Stomach (tissue), 9 donors: ENCODE data around the gene GRB7. TPM values are rescaled to one million over a fixed set of nuclear protein-coding genes. Genes with fewer than 3 reads are reported as not detected.

Experiments
- DNase-seq, 2 donors: peaks; one replicate each; pipeline versions ENCODE4 v3.0.0 to v3.0.0-alpha.2; 2013 to 2019
- H3K27ac ChIP-seq, 5 donors: fragments of 200-600 bp in 4 of 5; sonication (generic) in 4 of 5; one replicate each; pipeline ENCODE4 v1.5.1; 2013 to 2019; ENCODE audit warnings: mild to moderate bottlenecking in 1 of 5, moderate library complexity in 1 of 5
- H3K27me3 ChIP-seq, 3 donors: fragments of 200-600 bp; sonication (generic); one replicate each; pipeline ENCODE4 v1.5.1; 2017 to 2019; ENCODE audit warnings: mixed run types in 1 of 3
- H3K36me3 ChIP-seq, 4 donors: fragments of 200-600 bp; sonication (generic); 1 replicate in 3 of 4; 2 replicates in 1 of 4; pipeline ENCODE4 v1.5.1; 2016 to 2019
- H3K4me1 ChIP-seq, 4 donors: fragments of 200-600 bp; sonication (generic); one replicate each; pipeline ENCODE4 v1.5.1; 2016 to 2019
- H3K4me3 ChIP-seq, 4 donors: fragments of 200-600 bp; sonication (generic) in 3 of 4; one replicate each; pipeline ENCODE4 v1.5.1; 2016 to 2019; ENCODE audit warnings: mild to moderate bottlenecking in 1 of 4
- H3K9me3 ChIP-seq, 4 donors: fragments of 200-600 bp; sonication (generic); one replicate each; pipeline ENCODE4 v1.5.1; 2016 to 2019
- EP300 ChIP-seq: sonication (generic); formaldehyde crosslinking; IDR thresholded peaks from one replicate; pipeline ENCODE4 v1.6.1; 2017; ENCODE audit warnings: antibody characterized with exemption
- POLR2A ChIP-seq, 4 donors: fragments of 450-650 bp; IDR thresholded peaks; one replicate each; pipeline ENCODE4 v1.6.1; 2016; ENCODE audit warnings: antibody characterized with exemption in 4 of 4, control low read depth in 2 of 4, mild to moderate bottlenecking in 1 of 4, moderate library complexity in 1 of 4
- POLR2AphosphoS5 ChIP-seq, 3 donors: sonication (generic); formaldehyde crosslinking; IDR thresholded peaks; one replicate each; pipeline ENCODE4 v1.6.1; 2016; ENCODE audit warnings: antibody characterized with exemption in 3 of 3
- WGBS, 5 donors: extraction: QIAGEN DNeasy Blood & Tissue Kit in 3 of 5; methylation state at CpG; one replicate each; pipeline versions ENCODE4 v1.1.5 to v1.1.7; 2013 to 2018; 5-methylcytosine and 5-hydroxymethylcytosine counted together
- intact Hi-C: fragments of 100-400 bp; cut with DNase I; formaldehyde crosslinking; loops from one replicate; pipeline ENCODE4 v1.15.1; 2023; ENCODE audit warnings: low total_unique reads
- polyA plus RNA-seq, 3 donors: library from polyadenylated mRNA; stranded (reverse); fragments of 200-250 nt; gene quantifications; one replicate each; pipeline ENCODE4 v1.2.3, GENCODE V29; 2013
- total RNA-seq, 5 donors: library from RNA; depleted of rRNA; stranded (reverse); fragments of >200 nt; gene quantifications; one replicate each; pipeline versions ENCODE4 v1.1.0 to v1.2.3, GENCODE V29; 2014 to 2016
- TF ChIP-seq, protein P1 (sequence below), 7 experiments: fragments of 450-650 bp in 4 of 7; fragments of 200-600 bp in 3 of 7; sonication (generic) in 3 of 7; IDR thresholded peaks; one replicate each; pipeline ENCODE4 v1.5.1; 2016 to 2019; ENCODE audit warnings: antibody characterized with exemption in 7 of 7, control low read depth in 2 of 7, mild to moderate bottlenecking in 1 of 7
- donor health status: healthy with polysubstance abuse.
- donor health status: Bipolar disorder and iron deficiency.
- donor health status: healthy.

GRB7 gene
- total and polyA plus RNA-seq, 8 donors = 2.3 to 43.9 (median 23.0) TPM

GRCh38 chr17:39776252-39776651, 38.5 kb downstream of the GRB7 start:
- Histone ChIP-seq H3K4me3 (peak overlapping the region in 3 of 4 donors; percentile 1 to 20 (median 2)), H3K27ac (peak overlapping the region; percentile 39 to 76 (median 62))
- no peak for DNase-seq

DNA sequence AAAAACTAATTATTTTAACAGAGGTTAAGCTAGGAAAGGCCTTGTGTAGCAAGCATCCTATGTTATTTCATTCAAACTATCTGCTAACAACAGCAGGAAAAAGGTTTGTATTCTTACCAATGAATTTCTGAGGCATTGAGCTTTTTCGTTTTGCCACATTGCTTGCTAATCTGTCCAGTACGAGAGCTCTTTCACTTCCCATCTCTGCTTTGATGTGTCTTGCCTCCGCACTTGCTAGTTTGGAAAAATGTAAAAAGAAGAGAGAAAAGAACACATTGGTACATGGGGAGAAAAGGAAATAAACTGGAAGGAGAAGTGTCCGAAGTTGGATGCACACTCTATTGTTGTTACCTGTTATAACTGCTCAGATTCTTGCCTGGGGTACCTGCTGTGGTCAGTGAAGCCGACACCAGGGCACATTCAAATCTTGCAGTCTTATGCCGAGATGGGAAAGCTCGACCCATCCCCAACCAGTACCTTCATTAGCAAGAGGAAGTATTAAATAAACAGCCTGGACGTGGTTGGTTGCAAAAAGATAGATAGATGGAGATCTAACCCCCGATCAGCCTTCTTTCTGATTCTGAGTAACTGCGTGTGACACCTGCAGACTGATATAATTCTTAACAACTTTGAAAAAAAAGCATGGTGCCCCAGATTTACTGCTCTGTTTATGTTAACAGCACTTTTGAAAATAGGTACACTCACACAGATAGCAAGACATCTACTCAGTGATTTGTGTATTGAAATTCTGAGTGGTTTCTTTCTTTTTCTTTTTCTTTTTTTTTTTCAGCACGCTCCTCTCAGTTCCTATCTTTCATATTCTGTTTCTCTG, 40.0 kb downstream of the GRB7 start:
- 51 to 61% (median 56%) methylated on average over 11 of the region's 11 CpGs for WGBS, 5 donors

More at GRCh38 chr17:39776252-39776651, 38.5 kb downstream of the GRB7 start:
- H3K36me3 ChIP-seq = no peaks in the 10 kb centered on the region
- peaks cover 0 to 19% (median 0%) of the 10 kb centered on the region in 3 donors for H3K27me3 ChIP-seq
- peaks cover 0 to 5% (median under 1%) of the 10 kb centered on the region in 4 donors for H3K4me1 ChIP-seq
- no peaks in the 10 kb centered on the region for H3K9me3 ChIP-seq
- TF ChIP-seq, protein P1, sequence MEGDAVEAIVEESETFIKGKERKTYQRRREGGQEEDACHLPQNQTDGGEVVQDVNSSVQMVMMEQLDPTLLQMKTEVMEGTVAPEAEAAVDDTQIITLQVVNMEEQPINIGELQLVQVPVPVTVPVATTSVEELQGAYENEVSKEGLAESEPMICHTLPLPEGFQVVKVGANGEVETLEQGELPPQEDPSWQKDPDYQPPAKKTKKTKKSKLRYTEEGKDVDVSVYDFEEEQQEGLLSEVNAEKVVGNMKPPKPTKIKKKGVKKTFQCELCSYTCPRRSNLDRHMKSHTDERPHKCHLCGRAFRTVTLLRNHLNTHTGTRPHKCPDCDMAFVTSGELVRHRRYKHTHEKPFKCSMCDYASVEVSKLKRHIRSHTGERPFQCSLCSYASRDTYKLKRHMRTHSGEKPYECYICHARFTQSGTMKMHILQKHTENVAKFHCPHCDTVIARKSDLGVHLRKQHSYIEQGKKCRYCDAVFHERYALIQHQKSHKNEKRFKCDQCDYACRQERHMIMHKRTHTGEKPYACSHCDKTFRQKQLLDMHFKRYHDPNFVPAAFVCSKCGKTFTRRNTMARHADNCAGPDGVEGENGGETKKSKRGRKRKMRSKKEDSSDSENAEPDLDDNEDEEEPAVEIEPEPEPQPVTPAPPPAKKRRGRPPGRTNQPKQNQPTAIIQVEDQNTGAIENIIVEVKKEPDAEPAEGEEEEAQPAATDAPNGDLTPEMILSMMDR (IDR thresholded peaks at IDR 0.05) = no peak
- TF ChIP-seq EP300 (no peak), POLR2A (IDR thresholded peaks at IDR 0.05) (no peak), POLR2AphosphoS5 (IDR thresholded peaks at IDR 0.05) (no peak)
- intact Hi-C loops = no loop called here

GRCh38 chr17:39781031-39781860, 43.5 kb downstream of the GRB7 start:
- DNase-seq = no peak
- 42 to 48% (median 44%) methylated on average over 6 of the region's 6 CpGs for WGBS, 5 donors
- Histone ChIP-seq H3K27me3 (peaks cover 0 to 10% (median 0%) of the 10 kb centered on the region in 3 donors), H3K4me3 (no peak overlapping the region), H3K4me1 (peaks cover 7 to 22% (median 13%) of the 10 kb centered on the region in 4 donors), H3K36me3 (no peaks in the 10 kb centered on the region), H3K27ac (peak overlapping the region in 1 of 5 donors; percentile 17), H3K9me3 (no peaks in the 10 kb centered on the region)
- intact Hi-C loops = no loop called here
- TF ChIP-seq, protein P1 (IDR thresholded peaks at IDR 0.05) = no peak
- no peak for TF ChIP-seq POLR2A (IDR thresholded peaks at IDR 0.05)
- no peak for TF ChIP-seq EP300
- no peak for TF ChIP-seq POLR2AphosphoS5 (IDR thresholded peaks at IDR 0.05)

More for the DNA sequence above, 40.0 kb downstream of the GRB7 start:
- intact Hi-C loops = no loop called here
- DNase-seq = no peak
- Histone ChIP-seq H3K27me3 (peaks cover 0 to 15% (median 0%) of the 10 kb centered on the region in 3 donors), H3K27ac (peak overlapping the region in 4 of 5 donors; percentile 10 to 76 (median 31)), H3K9me3 (no peaks in the 10 kb centered on the region), H3K4me3 (peak overlapping the region in 3 of 4 donors; percentile 8 to 23 (median 19)), H3K4me1 (peaks cover 7 to 19% (median 10%) of the 10 kb centered on the region in 4 donors), H3K36me3 (no peaks in the 10 kb centered on the region)
- TF ChIP-seq POLR2A (IDR thresholded peaks at IDR 0.05) (no peak), EP300 (no peak), POLR2AphosphoS5 (IDR thresholded peaks at IDR 0.05) (no peak)
- TF ChIP-seq, protein P1 (IDR thresholded peaks at IDR 0.05) = no peak

DNA sequence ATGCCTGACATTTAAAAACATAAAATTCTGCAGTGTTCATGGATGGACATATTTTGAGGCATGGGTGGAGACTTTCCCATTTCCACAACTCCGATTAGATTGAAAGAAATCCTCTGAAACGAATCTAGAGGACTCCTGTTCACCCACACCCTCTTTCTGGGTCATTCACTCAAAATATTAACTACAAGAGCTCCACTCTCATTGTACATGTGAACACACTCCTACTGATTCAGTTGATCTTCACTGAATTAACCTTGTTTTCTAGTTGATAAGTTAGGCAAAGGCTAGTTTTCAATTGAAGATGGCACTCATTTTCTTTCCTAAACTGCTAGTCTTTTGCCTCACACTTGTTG, 44.1 kb downstream of the GRB7 start:
- H3K9me3 ChIP-seq = no peaks in the 10 kb centered on the region
- no peak overlapping the region for H3K27ac ChIP-seq
- WGBS, 5 donors = 26 to 52% (median 39%) methylated on average over 2 of the region's 2 CpGs
- H3K4me3 ChIP-seq = no peak overlapping the region
- intact Hi-C loops = no loop called here
- H3K36me3 ChIP-seq = no peaks in the 10 kb centered on the region
- DNase-seq = no peak
- H3K27me3 ChIP-seq = peaks cover 0 to 10% (median 0%) of the 10 kb centered on the region in 3 donors
- TF ChIP-seq POLR2AphosphoS5 (IDR thresholded peaks at IDR 0.05) = no peak
- no peak for TF ChIP-seq POLR2A (IDR thresholded peaks at IDR 0.05)
- no peak for TF ChIP-seq EP300
- TF ChIP-seq, protein P1 (IDR thresholded peaks at IDR 0.05) = no peak
- H3K4me1 ChIP-seq = peaks cover 7 to 22% (median 13%) of the 10 kb centered on the region in 4 donors
